GM13976 (cell line): ENCODE results near the gene MGLL.

Experiments used
- DNase-seq: peaks from one replicate; pipeline ENCODE4 v3.0.0; 2012; ENCODE audit warnings: low spot score
- CTCF ChIP-seq: IDR thresholded peaks from 2 replicates; pipeline ENCODE4 v1.5.1; 2012; ENCODE audit warnings: borderline replicate concordance, mild to moderate bottlenecking; ENCODE audit not compliant: insufficient read depth; ENCODE audit errors: extremely low read depth, missing control alignments, control extremely low read depth
- in situ Hi-C: fragments of 300-500 bp; cut with MboI; formaldehyde crosslinking; loops from one replicate; pipeline ENCODE4 v1.12.0; 2022; ENCODE audit warnings: low sequenced_read_pairs, mixed read lengths, inconsistent platforms; ENCODE audit not compliant: unreplicated experiment

MGLL gene

DNA sequence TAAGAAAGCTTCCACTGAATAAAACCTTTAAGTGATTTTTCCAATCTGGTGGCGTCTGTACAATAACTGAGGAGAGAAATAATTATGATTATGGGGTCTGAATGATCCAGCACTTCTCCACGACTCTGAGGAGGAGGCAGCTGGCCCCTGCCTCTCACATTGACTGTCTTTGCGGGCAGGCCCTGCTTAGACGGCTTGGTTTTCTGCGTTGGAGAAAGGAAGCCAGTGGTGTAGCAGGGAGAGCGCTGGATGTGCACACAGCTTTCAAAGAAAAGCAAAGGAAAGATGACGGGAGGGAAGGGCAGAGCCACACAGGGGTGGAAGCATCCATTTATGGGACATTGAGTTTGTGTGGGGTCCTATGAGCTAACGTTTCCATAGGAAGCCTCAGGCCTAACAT, 62.5 kb downstream of the MGLL start:
- no peak for DNase-seq
- in situ Hi-C loops: no loop called here
- TF ChIP-seq CTCF: no peak

GRCh38 chr3:127758013-127758412, 64.3 kb downstream of the MGLL start:
- in situ Hi-C loops: no loop called here
- DNase-seq: no peak
- no peak for TF ChIP-seq CTCF

- DNase-seq: no peak
- TF ChIP-seq CTCF: no peak
- in situ Hi-C loops: no loop called here
Observed at GRCh38 chr3:127755305-127755681, 67.0 kb downstream of the MGLL start.

GRCh38 chr3:127754411-127755304, 67.7 kb downstream of the MGLL start:
- no peak for TF ChIP-seq CTCF

GRCh38 chr3:127753898-127754410, 68.4 kb downstream of the MGLL start:
- no peak for TF ChIP-seq CTCF
- peak; percentile 66 for DNase-seq
- in situ Hi-C loops: no loop called here

More at GRCh38 chr3:127754411-127755304, 67.7 kb downstream of the MGLL start:
- in situ Hi-C loops: no loop called here
- DNase-seq: peak; percentile 78

DNA sequence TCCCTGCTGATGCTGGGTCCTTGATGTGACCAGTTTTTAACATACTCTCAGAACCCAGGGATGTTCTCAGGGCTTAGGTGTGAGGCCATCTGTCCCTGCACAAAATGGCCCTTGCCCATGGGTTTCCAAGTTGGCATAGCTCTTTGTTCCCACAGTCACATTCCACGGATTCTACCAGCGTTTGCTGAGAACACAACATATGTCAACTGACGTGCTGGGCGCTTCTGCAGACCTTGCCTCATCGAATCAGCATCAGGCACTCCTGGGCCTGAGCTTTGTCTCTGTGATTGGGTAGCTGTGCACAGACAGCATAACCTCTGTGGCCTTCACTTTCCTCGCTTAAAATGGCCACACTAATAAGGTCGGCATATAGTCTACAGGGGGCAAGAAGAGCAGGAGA, 69.0 kb downstream of the MGLL start:
- DNase-seq: no peak
- in situ Hi-C loops: no loop called here
- TF ChIP-seq CTCF: no peak
